HG02798 (cell line): ENCODE measurements around the gene SRGAP1.
"Not testable (repeated sequence)": the region's sequence is repeated elsewhere in the genome, so short reads cannot be mapped to it uniquely, and the experiment has no call there.

Experiments used
- ATAC-seq: cut with Tn5 transposase; IDR thresholded peaks from one replicate; pipeline ENCODE4 v1.9.1; 2021; ENCODE audit warnings: mild to moderate bottlenecking; ENCODE audit not compliant: unreplicated experiment, poor library complexity

The SRGAP1 gene

DNA sequence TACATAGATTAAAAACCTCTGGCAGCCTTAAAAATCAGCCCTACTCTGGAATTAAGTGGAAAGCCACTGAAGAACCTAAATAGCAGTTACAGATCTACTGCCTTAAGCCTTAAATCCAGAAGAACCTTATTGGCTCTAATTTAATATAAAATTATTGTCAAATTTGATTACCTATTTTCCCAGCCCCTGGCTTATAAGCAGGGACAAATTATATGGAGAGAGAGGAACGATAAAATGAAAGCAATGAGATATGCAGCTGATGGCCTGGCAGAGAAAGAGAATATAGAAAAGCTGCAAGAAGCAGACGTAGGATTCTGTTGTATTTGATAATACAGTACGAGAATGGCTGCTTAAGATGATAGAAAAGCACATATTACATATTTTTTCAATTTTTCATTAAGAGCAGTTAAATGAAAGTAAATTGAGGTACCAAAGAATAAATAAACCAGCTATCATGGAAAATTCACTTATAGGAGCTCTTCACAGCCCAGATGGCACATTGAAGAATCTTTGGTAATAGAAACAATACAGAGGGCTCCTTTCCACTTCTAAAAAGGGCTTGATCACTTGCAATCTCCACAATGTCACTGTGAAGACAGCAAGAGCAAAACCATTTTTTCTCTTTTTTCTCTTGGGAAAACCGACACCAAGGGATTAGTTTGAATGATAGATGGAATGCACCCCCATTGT, 248.2 kb downstream of the SRGAP1 start:
- no peak for ATAC-seq

DNA sequence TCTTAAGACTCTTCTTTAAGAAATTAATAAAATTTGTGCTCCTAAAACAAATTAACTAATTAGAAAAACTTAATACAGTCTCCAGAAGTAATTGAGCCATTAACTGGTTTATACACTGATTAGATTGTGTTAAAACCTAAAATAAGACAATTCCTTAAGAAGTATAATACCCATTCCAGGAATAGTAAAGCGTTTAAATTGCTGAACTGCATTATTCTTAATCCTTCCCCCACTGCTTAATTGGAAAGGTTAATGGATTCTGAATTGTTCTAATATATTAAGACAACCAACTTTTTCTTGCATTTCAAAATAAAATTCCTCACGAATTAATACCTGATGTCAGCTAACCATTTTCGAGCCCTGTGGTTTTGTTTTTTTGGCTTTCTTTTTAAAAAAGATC, 249.2 kb downstream of the SRGAP1 start:
- no peak for ATAC-seq

DNA sequence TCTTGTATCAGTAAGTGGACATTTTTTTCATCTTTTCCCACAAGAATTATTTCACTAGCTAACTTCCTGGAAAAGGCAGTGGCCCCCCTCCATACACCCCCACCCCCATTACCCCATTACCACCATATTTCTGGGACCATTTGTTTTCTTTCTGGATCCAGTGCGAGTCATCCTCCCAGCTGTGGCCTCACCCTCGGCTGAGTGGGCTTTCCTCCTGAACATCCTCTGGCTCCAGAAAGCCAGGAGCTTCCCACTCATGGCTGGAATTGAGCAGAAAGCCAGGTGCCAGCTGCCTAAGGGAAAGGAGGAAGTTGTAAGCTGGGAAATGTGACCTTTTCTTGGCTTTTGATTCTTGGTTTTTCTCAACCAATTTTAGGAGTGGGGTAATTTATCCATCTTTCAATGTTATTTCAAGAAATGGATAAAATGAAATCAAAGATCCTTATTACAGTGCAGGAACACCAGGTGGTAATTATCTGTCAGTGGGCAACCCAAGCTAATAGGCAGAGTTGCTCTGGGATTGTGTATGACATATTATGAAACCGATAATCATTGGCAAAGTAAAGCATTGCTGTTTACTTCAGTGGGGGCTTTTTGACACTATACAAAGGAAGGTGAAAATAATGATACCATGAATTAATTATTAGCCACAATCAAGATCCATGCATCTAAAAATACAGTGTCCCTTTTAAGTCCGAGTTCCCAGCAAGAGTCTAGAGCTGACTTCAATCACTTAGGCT, 253.0 kb downstream of the SRGAP1 start:
- ATAC-seq = no peak

DNA sequence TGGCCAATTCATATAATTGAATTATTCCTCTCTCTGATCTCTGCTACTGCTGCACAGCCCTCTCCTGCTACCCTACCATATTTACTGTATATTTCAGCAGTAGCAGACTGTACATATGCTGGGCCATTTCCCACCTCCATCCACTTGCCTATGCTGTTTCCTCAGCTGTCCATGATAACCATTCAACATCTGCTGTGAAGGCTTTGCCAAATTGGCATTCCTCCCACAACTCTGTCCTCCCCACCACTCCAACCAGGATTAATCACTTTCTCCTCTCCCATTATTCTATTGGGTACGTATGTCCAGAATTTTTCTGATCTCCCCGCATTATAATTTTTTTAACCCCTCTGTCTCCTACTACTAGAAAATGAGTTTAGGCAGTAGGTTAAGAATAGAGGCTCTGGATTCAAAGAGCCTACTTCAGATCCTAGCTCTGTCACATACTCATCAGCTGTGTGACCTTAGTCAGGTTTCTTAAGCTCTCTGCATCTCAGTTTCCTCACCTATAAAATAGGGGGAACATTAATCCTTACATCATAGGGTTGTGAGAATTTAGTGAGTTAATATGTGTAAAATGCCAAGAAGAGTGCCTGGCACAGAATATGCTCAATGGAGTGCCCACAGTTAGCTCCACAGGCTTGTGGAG, 254.3 kb downstream of the SRGAP1 start:
- ATAC-seq = no peak

DNA sequence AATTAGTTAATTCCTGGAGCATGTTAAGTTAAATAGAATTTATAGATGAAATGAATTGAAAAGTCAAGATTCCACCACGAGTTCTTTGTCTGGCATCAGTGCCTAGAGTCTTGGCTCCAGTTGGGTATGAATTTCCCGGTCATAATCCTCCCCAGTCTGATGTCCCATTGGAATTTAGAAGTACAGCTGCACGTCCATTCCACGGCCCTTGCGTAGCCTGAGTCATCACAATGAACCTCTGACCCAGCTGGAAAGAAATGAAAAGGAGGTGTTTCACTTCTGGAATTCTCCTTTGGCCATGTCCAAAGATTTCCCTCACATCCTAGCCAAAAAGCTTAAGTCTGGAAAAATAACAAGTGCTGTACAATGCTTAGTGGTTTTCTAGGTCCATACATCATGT, 254.9 kb downstream of the SRGAP1 start:
- no peak for ATAC-seq

DNA sequence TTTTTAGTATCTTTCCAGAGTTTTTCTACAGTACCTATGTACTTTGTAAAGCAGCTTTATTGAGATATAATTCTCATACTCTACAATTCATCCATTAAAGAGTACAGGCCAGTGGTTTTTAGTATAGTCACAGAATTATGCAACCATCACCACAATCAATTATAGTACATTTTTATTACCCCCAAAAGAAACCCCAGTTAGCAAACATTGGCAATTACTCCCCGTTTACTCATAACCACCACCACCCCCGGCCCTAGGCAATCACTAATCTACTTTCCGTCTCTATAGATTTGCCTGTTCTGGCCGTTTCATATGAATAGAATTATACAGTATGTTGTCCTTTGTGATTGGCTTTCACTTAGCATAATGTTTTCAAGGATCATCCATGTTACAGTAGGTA, 257.8 kb downstream of the SRGAP1 start:
- ATAC-seq = no peak

DNA sequence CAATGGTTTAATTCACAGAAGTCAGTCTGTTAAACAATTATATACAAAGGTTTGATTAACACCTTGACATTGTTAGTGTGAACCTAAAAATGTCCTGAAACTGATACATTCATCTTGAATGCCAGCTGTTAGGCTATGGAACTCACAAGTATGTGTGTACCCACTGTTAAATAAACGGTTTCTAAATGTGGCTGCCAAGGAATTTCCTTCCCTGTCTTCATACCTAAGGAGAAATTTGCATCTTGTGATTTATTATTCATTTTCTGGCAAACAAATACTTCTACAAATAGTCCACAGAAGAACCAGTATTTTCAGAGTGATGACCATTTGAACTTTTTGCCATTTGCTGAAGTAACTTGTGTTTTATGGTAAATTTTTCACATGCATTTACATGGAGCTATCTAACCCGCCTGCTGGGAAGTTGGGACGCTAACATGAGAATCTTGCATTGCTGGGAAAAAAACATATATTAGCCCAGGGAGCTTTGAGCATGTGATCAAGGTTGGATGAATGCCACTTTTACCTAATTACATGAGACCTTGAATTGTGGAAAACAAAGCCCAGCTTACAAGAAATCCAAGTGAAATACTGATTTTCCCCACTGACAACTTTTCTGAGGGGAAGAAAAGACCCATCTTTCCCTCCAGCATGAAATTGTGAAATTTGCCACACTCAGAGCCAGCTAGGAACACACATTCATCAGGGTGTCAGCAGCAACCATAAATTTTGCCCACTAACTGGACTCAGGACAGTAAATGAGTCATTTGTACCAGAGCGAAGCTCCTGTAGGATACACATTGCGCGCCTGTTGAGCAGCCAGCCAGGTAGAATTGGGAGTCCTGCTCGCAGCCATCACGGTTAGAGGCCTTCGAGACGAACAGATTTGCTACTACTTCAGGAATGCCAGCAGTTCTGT, 259.6 kb downstream of the SRGAP1 start:
- no peak for ATAC-seq

DNA sequence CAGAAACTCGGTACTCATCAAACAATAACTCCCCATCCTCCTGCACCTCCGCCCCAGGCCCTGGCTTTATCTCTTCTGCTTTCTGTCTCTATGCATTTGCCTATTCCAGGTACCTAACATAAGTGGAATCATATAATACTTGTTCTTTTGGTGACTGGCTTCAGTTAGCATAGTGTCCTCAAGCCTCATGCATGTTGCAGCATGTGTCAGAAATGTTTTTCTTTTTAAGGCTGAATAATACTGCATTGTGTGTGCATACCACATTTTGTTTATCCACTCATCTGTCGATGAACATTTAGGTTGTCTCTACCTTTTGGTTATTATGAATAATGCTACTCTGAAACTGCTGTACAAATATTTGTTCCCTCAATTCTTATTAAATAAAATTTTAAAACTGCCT, 260.5 kb downstream of the SRGAP1 start:
- ATAC-seq = no peak

DNA sequence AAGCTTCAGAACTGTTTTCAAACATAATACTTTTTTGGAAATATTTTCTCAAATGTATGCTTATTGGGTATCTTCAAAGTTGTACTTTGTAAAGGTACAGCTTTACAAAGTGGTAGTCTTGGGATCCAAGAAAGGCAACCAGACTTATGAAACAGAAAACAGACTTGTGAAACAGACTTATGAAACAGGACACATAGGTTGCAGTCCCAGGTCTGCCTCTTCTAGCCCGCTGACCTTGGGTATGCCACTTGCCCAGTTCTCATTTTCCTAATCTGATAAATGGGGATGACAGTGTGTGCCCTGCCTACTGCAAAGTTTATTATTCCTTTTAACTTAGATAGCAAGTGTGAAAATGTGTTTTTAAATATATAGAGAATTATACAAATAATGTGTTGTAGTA, 263.3 kb downstream of the SRGAP1 start:
- no peak for ATAC-seq

DNA sequence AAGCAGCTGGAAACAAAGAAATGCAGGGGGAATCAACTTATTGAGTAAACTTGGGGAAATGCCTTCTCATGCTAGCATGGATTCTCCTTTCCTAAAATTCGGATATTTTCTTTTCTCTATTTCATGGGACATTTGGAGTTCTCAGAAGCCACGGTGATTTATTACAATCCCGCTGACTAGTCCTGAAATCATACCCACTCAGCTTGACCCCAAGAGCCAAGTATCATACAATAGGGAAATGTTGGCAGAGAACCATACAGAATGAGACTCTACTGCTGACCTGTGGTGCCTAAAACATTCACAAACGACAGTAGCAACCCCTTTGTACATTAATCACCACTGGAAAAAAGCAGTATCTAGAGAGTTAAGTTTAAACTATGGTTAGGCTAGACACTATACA, 265.2 kb downstream of the SRGAP1 start:
- ATAC-seq = no peak

DNA sequence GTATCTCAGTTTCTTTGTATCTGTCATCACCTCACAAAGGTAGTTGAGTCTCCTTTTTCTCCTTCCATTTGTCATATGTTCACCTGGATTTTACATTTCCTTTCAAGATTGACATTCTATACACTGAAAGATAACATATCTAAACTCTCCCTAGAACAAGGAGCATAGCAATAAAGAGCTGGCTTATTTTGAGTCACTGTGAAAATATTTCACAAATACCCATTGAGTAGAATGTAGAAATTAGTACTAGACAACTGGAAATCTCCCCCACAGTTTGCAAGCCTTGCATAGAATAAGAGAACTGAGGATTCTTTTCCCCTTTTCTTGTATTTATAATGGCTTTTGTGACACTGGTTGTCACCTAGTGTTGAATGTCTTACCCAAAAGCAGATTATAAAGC, 266.4 kb downstream of the SRGAP1 start:
- no peak for ATAC-seq

DNA sequence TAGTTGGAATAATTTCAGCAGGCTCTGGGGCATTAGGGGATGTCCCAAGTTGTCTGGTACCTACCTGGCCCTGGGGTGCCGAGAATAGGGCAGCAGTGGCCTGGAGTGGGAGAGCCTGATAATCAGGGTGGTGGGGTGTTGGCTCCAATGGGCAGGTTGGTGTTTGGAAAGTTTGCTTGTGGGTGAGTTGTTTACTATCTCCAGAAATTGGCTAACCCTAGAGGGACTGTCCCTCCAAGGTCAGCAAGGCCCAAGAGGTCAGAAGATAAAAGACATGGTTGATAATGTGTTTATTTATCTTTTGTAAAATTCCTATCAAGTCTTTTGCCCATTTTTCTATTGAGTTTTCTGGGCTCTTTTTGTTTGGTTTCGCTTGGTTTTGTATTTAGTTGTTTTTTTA, 272.5 kb downstream of the SRGAP1 start:
- ATAC-seq = no peak

DNA sequence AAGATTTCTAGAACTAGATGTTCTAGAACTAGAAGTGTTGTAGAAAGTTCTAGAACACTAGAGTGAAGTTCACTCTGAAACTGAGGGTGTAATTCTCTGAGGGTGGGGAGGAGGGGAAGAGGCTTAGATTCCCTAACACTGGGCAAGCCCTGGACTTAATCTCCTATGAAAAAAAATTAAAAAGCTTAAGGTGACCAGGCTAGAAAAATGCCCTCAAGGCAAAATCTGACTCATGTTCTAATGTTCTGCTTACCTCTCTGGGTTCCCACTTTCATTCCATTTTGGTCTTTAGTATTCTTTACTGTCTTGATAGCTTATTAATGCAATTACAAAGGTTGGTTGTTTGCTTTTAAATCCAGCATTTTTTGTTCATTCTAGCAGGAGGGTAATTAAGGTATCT, 276.1 kb downstream of the SRGAP1 start:
- no peak for ATAC-seq

DNA sequence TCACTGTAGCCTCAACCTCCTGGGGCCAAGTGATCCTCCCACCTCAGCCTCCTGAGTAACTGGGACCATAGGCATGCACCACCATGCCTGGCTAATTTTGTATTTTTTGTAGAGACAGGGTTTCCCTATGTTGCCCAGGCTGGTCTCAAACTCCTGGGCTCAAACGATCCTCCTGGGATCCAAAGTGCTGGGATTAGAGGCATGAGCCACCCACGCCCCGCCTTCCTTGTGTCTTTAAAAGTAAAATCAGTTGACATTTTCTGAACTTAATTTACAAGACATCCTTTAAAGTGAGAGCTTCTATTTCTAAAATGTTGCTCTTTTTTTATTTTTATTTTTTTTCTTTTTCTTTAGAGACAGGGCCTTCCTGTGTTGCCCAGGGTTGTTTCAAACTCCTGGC, 276.6 kb downstream of the SRGAP1 start:
- ATAC-seq = not testable (repeated sequence)

DNA sequence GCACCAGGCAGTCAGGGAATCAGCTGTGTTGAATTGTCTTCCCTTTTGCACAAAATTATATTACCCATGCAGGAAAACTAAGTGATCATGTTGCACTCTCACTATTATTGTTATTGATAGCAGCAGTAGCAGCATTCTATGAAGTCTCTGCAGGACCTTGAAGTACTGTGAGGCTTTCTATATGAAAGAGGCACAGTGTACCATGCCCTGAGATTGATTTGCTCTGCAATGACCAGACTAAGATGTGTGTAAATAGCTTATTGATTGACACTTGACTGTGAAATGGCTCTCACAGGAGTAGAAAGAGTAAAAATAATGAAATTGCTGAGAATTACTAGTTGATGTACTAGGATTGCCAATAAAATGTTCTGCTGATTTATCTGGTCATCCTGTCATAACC, 277.7 kb downstream of the SRGAP1 start:
- no peak for ATAC-seq

DNA sequence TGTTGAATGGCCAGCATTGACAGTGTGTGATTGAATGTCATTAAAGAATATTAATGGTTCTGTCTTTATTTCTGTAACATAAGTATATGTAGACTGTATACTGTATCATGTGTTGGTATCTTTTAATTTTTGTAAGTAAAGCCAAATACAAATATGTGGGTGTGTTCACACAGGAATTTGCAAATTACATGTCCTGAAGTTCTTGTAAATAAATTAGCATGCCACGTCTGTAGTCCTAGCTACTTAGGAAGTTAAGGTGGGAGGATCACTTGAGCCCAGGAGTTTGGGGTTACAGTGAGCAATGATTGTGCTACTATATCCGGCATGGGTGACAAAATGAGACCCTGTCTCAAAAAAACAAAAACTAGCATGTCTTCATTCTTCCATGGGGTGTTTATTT, 278.5 kb downstream of the SRGAP1 start:
- no peak for ATAC-seq

DNA sequence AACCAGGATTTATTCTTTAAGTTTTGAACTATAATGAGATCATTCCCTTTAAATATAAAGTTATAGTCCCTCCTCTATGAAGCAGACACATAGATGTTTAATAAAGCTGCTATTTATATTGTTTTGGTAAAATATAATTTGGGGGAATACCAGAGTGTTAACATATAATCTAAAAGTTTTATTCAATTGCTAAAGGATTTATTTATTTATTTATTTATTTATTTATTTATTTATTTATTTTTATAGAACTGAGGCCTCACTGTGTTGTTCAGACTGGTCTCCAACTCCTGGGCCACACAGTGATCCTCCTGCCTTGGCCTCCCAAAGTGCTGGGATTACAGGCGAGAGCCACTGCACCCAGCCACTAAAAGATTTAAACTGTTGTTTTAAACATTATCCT, 278.9 kb downstream of the SRGAP1 start:
- no peak for ATAC-seq

DNA sequence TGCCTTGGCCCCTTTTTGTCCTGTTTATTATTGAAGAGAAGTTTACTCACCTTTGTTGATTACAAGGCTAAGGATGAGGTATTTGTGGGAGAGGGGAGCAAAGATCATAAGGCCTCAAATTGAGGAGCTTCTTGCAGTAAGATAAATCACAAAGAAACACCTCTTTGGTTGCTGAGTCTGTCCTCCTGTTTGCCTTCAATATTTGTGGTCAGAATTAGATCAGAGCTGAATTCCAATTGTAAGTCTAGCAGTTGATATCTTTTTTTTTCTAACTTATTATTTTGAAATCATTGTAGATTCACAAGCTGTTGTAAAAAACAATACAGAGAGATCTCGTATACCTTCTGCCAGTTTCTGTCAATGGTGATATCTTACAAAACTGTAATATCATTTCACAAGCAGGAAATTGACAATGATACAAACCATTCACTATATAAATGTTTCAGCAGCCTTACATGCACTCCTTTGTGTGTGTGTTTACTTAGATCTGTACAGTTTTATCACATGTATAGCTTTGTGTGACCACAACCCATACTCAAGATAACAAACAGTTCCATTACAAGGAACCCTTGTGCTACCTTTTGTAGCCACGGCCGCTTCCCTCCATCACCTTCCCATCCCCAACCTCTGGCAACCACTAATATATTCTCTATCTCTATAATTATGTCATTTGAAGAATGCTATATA, 280.2 kb downstream of the SRGAP1 start:
- no peak for ATAC-seq

DNA sequence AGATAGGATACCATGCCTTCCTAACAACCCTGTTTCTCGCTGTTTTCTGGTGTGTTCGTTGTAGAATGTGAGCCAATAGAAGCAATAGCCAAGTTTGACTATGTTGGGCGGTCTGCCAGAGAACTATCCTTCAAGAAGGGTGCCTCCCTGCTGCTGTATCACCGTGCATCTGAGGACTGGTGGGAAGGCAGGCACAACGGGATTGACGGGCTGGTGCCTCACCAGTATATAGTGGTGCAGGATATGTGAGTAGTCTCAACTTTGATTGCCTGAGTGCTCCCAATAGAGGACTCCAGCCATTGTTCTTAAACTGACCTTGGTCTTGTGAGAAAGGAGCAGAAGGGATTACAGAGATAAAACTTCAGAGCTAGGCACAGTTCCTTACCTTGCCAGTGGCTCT, 281.4 kb downstream of the SRGAP1 start:
- ATAC-seq = no peak

DNA sequence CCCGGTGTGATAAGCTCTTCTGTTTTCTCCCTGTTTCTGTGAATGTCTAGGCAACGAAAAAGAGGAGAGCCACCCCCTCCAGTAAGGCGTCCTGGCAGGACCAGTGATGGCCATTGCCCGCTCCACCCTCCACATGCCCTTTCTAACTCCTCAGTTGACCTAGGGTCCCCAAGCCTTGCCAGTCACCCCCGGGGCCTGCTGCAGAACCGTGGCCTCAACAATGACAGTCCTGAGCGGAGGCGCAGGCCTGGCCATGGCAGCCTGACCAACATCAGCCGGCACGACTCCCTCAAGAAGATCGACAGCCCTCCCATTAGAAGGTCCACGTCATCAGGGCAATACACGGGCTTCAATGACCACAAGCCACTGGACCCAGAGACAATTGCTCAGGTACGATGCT, 283.3 kb downstream of the SRGAP1 start:
- no peak for ATAC-seq
